Kidney glomerular epithelial cell (primary cell): ENCODE measurements around the gene HSD17B12.
"Not testable (repeated sequence)": the region's sequence is repeated elsewhere in the genome, so short reads cannot be mapped to it uniquely, and the experiment has no call there.

Experiments used
- DNase-seq: peaks from one replicate; lab custom pipeline; 2025; lab: John Stamatoyannopoulos, UW

The HSD17B12 gene

GRCh38 chr11:43680521-43681400 is at the start of gene HSD17B12:
TSS of gene HSD17B12 (plus strand) at chr11:43680738. CDS start at chr11:43680828, 90 bp downstream.
- DNase-seq: peak; percentile 99

- no peak for DNase-seq
Measured at GRCh38 chr11:43631732-43632131, 48.8 kb upstream of the HSD17B12 start.

- DNase-seq: peak; percentile 8
Measured at GRCh38 chr11:43632181-43632580, 48.4 kb upstream of the HSD17B12 start.

GRCh38 chr11:43638717-43639116 is 41.8 kb upstream of the HSD17B12 start:
- DNase-seq: no peak

GRCh38 chr11:43639224-43639623 is 41.3 kb upstream of the HSD17B12 start:
- no peak for DNase-seq

- DNase-seq: no peak
Measured at GRCh38 chr11:43639920-43640319, 40.6 kb upstream of the HSD17B12 start.

GRCh38 chr11:43643898-43644620 is 36.5 kb upstream of the HSD17B12 start:
- peak; percentile 85 for DNase-seq

- no peak for DNase-seq
Measured at GRCh38 chr11:43644621-43645299, 35.8 kb upstream of the HSD17B12 start.

- no peak for DNase-seq
Measured at GRCh38 chr11:43646767-43647166, 33.8 kb upstream of the HSD17B12 start.

GRCh38 chr11:43648888-43649287 is 31.6 kb upstream of the HSD17B12 start:
- DNase-seq: no peak

GRCh38 chr11:43649501-43649900 is 31.0 kb upstream of the HSD17B12 start:
- DNase-seq: no peak

- no peak for DNase-seq
Measured at GRCh38 chr11:43649921-43650320, 30.6 kb upstream of the HSD17B12 start.

- not testable (repeated sequence) for DNase-seq
Measured at GRCh38 chr11:43663018-43663417, 17.5 kb upstream of the HSD17B12 start.

GRCh38 chr11:43664295-43664694 is 16.2 kb upstream of the HSD17B12 start:
- no peak for DNase-seq

GRCh38 chr11:43671284-43671683 is 9.3 kb upstream of the HSD17B12 start:
- DNase-seq: not testable (repeated sequence)

GRCh38 chr11:43674560-43674959 is 6.0 kb upstream of the HSD17B12 start:
- DNase-seq: no peak

- DNase-seq: no peak
Measured at GRCh38 chr11:43676933-43677332, 3.6 kb upstream of the HSD17B12 start.

- peak; percentile 10 for DNase-seq
Measured at GRCh38 chr11:43681401-43681942, 934 bp downstream of the HSD17B12 start.

GRCh38 chr11:43682081-43682480 is 1.5 kb downstream of the HSD17B12 start:
- DNase-seq: not testable (repeated sequence)

GRCh38 chr11:43685440-43685839 is 4.9 kb downstream of the HSD17B12 start:
- no peak for DNase-seq

GRCh38 chr11:43686207-43686606 is 5.7 kb downstream of the HSD17B12 start:
- DNase-seq: no peak

GRCh38 chr11:43687120-43687791 is 6.7 kb downstream of the HSD17B12 start:
- no peak for DNase-seq
